K562 (cell line): ENCODE data around the gene UBE2S. TPM values are rescaled to one million over a fixed set of nuclear protein-coding genes. Genes with fewer than 3 reads are reported as not detected.
A peak's percentile ranks its signal among the peaks of the same experiment; 100 is the strongest.

Experiments
- CHD1 ChIP-seq: fragments of 200-600 bp; sonication (generic); IDR thresholded peaks from one replicate; pipeline ENCODE4 v1.6.1; 2012; ENCODE audit warnings: mild to moderate bottlenecking, moderate library complexity, low read length, inconsistent platforms
- CTCFL ChIP-seq: IDR thresholded peaks from 2 replicates; pipeline ENCODE4 v1.6.1; 2011; ENCODE audit warnings: borderline replicate concordance, low read depth, mild to moderate bottlenecking, moderate library complexity, low read length; ENCODE audit not compliant: insufficient read depth, poor library complexity, severe bottlenecking
- DIDO1 ChIP-seq: fragments of 450-650 bp; IDR thresholded peaks from 2 replicates; pipeline ENCODE4 v1.6.1; 2016; ENCODE audit warnings: low read depth, missing biosample characterization, missing genetic modification characterization
- DNMT1 ChIP-seq: fragments of 450-650 bp; IDR thresholded peaks from 2 replicates; pipeline ENCODE4 v1.6.1; 2016; ENCODE audit warnings: antibody characterized with exemption, mild to moderate bottlenecking
- E2F6 ChIP-seq, 2 experiments: IDR thresholded peaks; 2 replicates each; pipeline ENCODE4 v1.6.1; 2011; ENCODE audit warnings: borderline replicate concordance in 1 of 2, control low read depth in 1 of 2, low read depth in 1 of 2, low read length in 1 of 2, mild to moderate bottlenecking in 1 of 2, mixed read lengths in 1 of 2, moderate library complexity in 1 of 2; ENCODE audit not compliant: insufficient read depth in 1 of 2, insufficient read length in 1 of 2, poor library complexity in 1 of 2, severe bottlenecking in 1 of 2; ENCODE audit errors: extremely low read depth in 1 of 2
- KLF1 ChIP-seq: fragments of 450-650 bp; IDR thresholded peaks from 2 replicates; pipeline ENCODE4 v1.6.1; 2016; ENCODE audit warnings: missing genetic modification characterization, missing compliant biosample characterization
- MCM7 ChIP-seq, 2 experiments: fragments of 450-650 bp; IDR thresholded peaks; 2 replicates each; pipeline ENCODE4 v1.6.1; 2016 to 2018
- PTTG1 ChIP-seq: fragments of 450-650 bp; IDR thresholded peaks from 2 replicates; pipeline ENCODE4 v1.6.1; 2016; ENCODE audit warnings: low read depth, mild to moderate bottlenecking, missing genetic modification characterization, missing compliant biosample characterization
- RB1 ChIP-seq: fragments of 450-650 bp; IDR thresholded peaks from 2 replicates; pipeline ENCODE4 v1.6.1; 2017; ENCODE audit warnings: low read depth, mild to moderate bottlenecking
- SIN3A ChIP-seq, 2 experiments: fragments of 150-350 bp in 1 of 2; IDR thresholded peaks; 2 replicates each; pipeline ENCODE4 v1.6.1; 2011 to 2016; ENCODE audit warnings: borderline replicate concordance in 2 of 2, low read depth in 2 of 2, low read length in 2 of 2, mild to moderate bottlenecking in 2 of 2, moderate library complexity in 2 of 2; ENCODE audit not compliant: control insufficient read depth in 1 of 2
- SP1 ChIP-seq: sonication (generic); formaldehyde crosslinking; IDR thresholded peaks from 2 replicates; pipeline ENCODE4 v1.8.1; 2022; ENCODE audit warnings: mild to moderate bottlenecking, missing genetic modification reagents
- TEAD2 ChIP-seq: fragments of 450-650 bp; IDR thresholded peaks from 2 replicates; pipeline ENCODE4 v1.6.1; 2016; ENCODE audit warnings: missing genetic modification characterization, control low read depth, missing compliant biosample characterization
- TFAM ChIP-seq: fragments of 250-450 bp; sonication (Bioruptor Pico); conservative IDR thresholded peaks from 2 replicates; pipeline ENCODE4 v1.5.0; 2021; ENCODE audit warnings: mild to moderate bottlenecking, moderate library complexity
- WHSC1 ChIP-seq: IDR thresholded peaks from one replicate; pipeline ENCODE4 v1.6.1; 2012; ENCODE audit warnings: low read length, control low read depth, inconsistent platforms
- ZBTB9 ChIP-seq: fragments of 450-650 bp; formaldehyde crosslinking; IDR thresholded peaks from 2 replicates; pipeline ENCODE4 v1.4.0; 2020; ENCODE audit warnings: mild to moderate bottlenecking, moderate library complexity
- ZNF263 ChIP-seq: sonication (generic); formaldehyde crosslinking; IDR thresholded peaks from 2 replicates; pipeline ENCODE4 v1.8.0; 2022; ENCODE audit warnings: mild to moderate bottlenecking, missing genetic modification reagents, borderline replicate concordance
- ZNF778 ChIP-seq: fragments of 450-650 bp; formaldehyde crosslinking; IDR thresholded peaks from 2 replicates; pipeline ENCODE4 v1.4.0; 2020; ENCODE audit warnings: mild to moderate bottlenecking, moderate library complexity
- polyA plus RNA-seq, 8 experiments: library from polyadenylated mRNA; depleted of rRNA in 4 of 8; stranded (reverse) in 5 of 8; unstranded in 3 of 8; fragments of >200 nt; fragmentation: Nextera tagmentation in 2 of 8; fragmentation: Illumina TruSeq in 1 of 8; extraction: Ambion mirVana in 2 of 8; extraction: Trizol in 1 of 8; gene quantifications; 2 replicates each; pipeline versions ENCODE4 v1.2.1 to v1.2.3, GENCODE V29; 2011 to 2014; ENCODE audit warnings: inconsistent platforms in 1 of 8, missing spikeins in 1 of 8
- total RNA-seq, 7 experiments: library from RNA; depleted of rRNA in 6 of 7; stranded (reverse); fragments of >200 nt in 6 of 7; fragmentation: Illumina TruSeq in 2 of 7; extraction: Trizol in 2 of 7; gene quantifications; 2 replicates each; pipeline versions ENCODE4 v1.2.1 to v1.2.3, GENCODE V29; 2011 to 2021; ENCODE audit warnings: low replicate concordance in 1 of 7
- TF ChIP-seq, protein P1 (sequence below): sonication (generic); formaldehyde crosslinking; IDR thresholded peaks from 2 replicates; pipeline ENCODE4 v1.8.0; 2023; ENCODE audit warnings: missing genetic modification reagents, mild to moderate bottlenecking, borderline replicate concordance

The UBE2S gene
- total and polyA plus RNA-seq, 9 of the 15 experiments (the other 6 are each of a cell fraction or from before 2014, with no cell fraction given) = 1.5 to 1,305 (median 157) TPM

DNA sequence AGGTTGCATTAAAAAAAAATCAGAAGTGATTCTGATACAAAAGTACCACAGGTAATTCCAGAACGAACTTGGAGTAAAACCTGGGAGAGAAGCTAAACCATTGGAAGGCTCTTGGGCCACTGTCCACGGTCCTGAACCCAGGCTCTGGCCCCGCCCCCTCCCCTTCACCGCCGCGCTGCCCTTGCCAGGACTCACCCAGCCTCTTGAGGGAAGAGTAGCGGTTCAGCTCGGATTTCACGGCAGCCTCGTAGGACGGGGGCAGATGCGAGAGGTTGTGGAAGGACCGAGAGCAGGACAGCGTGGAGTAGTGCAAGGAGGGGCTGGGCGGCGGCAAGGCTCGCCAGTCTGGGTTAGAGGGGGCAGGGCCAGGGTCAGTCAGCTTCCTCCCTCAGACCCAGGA lies 29.8 kb upstream of the UBE2S start (continued):
- TF ChIP-seq E2F6 (IDR thresholded peaks at IDR 0.05; ENCODE audit: borderline replicate concordance in 1 of 2, extremely low read depth in 1 of 2, insufficient read depth in 1 of 2, insufficient read length in 1 of 2, low read depth in 1 of 2, low read length in 1 of 2, poor library complexity in 1 of 2, severe bottlenecking in 1 of 2) = no peak
- no peak for TF ChIP-seq TEAD2 (tag)
- no peak for TF ChIP-seq KLF1 (tag)
- TF ChIP-seq ZNF778 = no peak
- no peak for TF ChIP-seq CTCFL
- TF ChIP-seq MCM7 (IDR thresholded peaks at IDR 0.05) = no peak
- TF ChIP-seq DIDO1 (tag) = no peak
- TF ChIP-seq ZNF263 (CRISPR knock-in tag) = peak; percentile 71; the same call in 1 of the 2 replicates
- no peak for TF ChIP-seq PTTG1 (tag)
- no peak for TF ChIP-seq WHSC1
- TF ChIP-seq SP1 (CRISPR knock-in tag) = peak; percentile 91
- TF ChIP-seq RB1 = 0 out of 2 replicates have a peak, but pooled peaks have one; percentile 48
- TF ChIP-seq SIN3A (IDR thresholded peaks at IDR 0.05; ENCODE audit: borderline replicate concordance in 2 of 2, control insufficient read depth in 1 of 2, low read depth in 2 of 2, low read length in 2 of 2) = peak; percentile 55 to 65; a peak in 2 of 4 replicates
- TF ChIP-seq DNMT1 = no peak
- TF ChIP-seq TFAM (CRISPR knock-in tag) = no peak
- no peak for TF ChIP-seq CHD1
- TF ChIP-seq, protein P1, sequence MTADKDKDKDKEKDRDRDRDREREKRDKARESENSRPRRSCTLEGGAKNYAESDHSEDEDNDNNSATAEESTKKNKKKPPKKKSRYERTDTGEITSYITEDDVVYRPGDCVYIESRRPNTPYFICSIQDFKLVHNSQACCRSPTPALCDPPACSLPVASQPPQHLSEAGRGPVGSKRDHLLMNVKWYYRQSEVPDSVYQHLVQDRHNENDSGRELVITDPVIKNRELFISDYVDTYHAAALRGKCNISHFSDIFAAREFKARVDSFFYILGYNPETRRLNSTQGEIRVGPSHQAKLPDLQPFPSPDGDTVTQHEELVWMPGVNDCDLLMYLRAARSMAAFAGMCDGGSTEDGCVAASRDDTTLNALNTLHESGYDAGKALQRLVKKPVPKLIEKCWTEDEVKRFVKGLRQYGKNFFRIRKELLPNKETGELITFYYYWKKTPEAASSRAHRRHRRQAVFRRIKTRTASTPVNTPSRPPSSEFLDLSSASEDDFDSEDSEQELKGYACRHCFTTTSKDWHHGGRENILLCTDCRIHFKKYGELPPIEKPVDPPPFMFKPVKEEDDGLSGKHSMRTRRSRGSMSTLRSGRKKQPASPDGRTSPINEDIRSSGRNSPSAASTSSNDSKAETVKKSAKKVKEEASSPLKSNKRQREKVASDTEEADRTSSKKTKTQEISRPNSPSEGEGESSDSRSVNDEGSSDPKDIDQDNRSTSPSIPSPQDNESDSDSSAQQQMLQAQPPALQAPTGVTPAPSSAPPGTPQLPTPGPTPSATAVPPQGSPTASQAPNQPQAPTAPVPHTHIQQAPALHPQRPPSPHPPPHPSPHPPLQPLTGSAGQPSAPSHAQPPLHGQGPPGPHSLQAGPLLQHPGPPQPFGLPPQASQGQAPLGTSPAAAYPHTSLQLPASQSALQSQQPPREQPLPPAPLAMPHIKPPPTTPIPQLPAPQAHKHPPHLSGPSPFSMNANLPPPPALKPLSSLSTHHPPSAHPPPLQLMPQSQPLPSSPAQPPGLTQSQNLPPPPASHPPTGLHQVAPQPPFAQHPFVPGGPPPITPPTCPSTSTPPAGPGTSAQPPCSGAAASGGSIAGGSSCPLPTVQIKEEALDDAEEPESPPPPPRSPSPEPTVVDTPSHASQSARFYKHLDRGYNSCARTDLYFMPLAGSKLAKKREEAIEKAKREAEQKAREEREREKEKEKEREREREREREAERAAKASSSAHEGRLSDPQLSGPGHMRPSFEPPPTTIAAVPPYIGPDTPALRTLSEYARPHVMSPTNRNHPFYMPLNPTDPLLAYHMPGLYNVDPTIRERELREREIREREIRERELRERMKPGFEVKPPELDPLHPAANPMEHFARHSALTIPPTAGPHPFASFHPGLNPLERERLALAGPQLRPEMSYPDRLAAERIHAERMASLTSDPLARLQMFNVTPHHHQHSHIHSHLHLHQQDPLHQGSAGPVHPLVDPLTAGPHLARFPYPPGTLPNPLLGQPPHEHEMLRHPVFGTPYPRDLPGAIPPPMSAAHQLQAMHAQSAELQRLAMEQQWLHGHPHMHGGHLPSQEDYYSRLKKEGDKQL = 0 out of 2 replicates have a peak, but pooled peaks have one; percentile 70
- no peak for TF ChIP-seq ZBTB9 (CRISPR knock-in tag)
